Body of pancreas (tissue), 4 donors: ENCODE measurements around the gene HOXB8. TPM values are rescaled to one million over a fixed set of nuclear protein-coding genes. Genes with fewer than 3 reads are reported as not detected.

Experiments
- ATAC-seq: fragments of 150-250 bp; one replicate; pipeline ENCODE4 v1.9.1; 2016
- DNase-seq, 4 donors: peaks; one replicate each; pipeline ENCODE4 v3.0.0-alpha.2; 2019
- H3K27ac ChIP-seq, 4 donors: fragments of 200-600 bp; sonication (generic); 1 replicate in 3 of 4; 2 replicates in 1 of 4; pipeline versions ENCODE4 v1.5.1 to v1.6.1; 2016 to 2019; ENCODE audit warnings: mild to moderate bottlenecking in 1 of 4, mixed read lengths in 1 of 4, moderate library complexity in 1 of 4
- H3K27me3 ChIP-seq, 2 donors: fragments of 200-600 bp; sonication (generic); one replicate each; pipeline ENCODE4 v1.6.0; 2016; ENCODE audit warnings: mild to moderate bottlenecking in 1 of 2
- H3K36me3 ChIP-seq, 2 donors: fragments of 200-600 bp; sonication (generic); replicated peaks in 1 of 2; 2 replicates each; pipeline ENCODE4 v1.5.1; 2016; ENCODE audit warnings: low read depth in 2 of 2; ENCODE audit not compliant: insufficient read depth in 1 of 2
- H3K4me1 ChIP-seq: fragments of 200-600 bp; sonication (generic); one replicate; pipeline ENCODE4 v1.6.0; 2016
- H3K4me3 ChIP-seq, 2 donors: fragments of 200-600 bp; sonication (generic); 1 replicate in 1 of 2; 2 replicates in 1 of 2; pipeline ENCODE4 v1.5.1; 2016 to 2019
- H3K9me3 ChIP-seq, 3 donors: fragments of 200-600 bp; sonication (generic); 1 replicate in 2 of 3; 2 replicates in 1 of 3; pipeline ENCODE4 v1.5.1; 2016
- POLR2A ChIP-seq, 3 donors: fragments of 450-650 bp; IDR thresholded peaks; one replicate each; pipeline ENCODE4 v1.6.1; 2016; ENCODE audit warnings: antibody characterized with exemption in 3 of 3, mild to moderate bottlenecking in 2 of 3
- WGBS, 2 donors: methylation state at CpG; one replicate each; pipeline ENCODE4 v1.1.5; 2017; 5-methylcytosine and 5-hydroxymethylcytosine counted together
- intact Hi-C: fragments of 100-400 bp; cut with DNase I; formaldehyde crosslinking; loops from one replicate; pipeline ENCODE4 v1.15.1; 2023
- total RNA-seq, 2 donors: library from RNA; depleted of rRNA; stranded (reverse); fragments of >200 nt; gene quantifications; one replicate each; pipeline ENCODE4 v1.1.0, GENCODE V29; 2016
- TF ChIP-seq, protein P1 (sequence below), 7 experiments: fragments of 450-650 bp in 4 of 7; fragments of 200-600 bp in 3 of 7; sonication (generic) in 3 of 7; IDR thresholded peaks; one replicate each; pipeline ENCODE4 v1.5.1; 2016 to 2019; ENCODE audit warnings: antibody characterized with exemption in 7 of 7

Gene HOXB8
- total RNA-seq, 2 donors from 2014 or later, result not detected

- ATAC-seq (no peak), DNase-seq (no peak)
- Histone ChIP-seq H3K36me3 (no peaks in the 10 kb centered on the region), H3K27ac (no peak overlapping the region), H3K4me1 (peaks cover 25% of the 10 kb centered on the region), H3K27me3 (peaks cover 0 to 65% of the 10 kb centered on the region in 2 donors), H3K4me3 (no peak overlapping the region), H3K9me3 (no peaks in the 10 kb centered on the region)
- TF ChIP-seq, protein P1, sequence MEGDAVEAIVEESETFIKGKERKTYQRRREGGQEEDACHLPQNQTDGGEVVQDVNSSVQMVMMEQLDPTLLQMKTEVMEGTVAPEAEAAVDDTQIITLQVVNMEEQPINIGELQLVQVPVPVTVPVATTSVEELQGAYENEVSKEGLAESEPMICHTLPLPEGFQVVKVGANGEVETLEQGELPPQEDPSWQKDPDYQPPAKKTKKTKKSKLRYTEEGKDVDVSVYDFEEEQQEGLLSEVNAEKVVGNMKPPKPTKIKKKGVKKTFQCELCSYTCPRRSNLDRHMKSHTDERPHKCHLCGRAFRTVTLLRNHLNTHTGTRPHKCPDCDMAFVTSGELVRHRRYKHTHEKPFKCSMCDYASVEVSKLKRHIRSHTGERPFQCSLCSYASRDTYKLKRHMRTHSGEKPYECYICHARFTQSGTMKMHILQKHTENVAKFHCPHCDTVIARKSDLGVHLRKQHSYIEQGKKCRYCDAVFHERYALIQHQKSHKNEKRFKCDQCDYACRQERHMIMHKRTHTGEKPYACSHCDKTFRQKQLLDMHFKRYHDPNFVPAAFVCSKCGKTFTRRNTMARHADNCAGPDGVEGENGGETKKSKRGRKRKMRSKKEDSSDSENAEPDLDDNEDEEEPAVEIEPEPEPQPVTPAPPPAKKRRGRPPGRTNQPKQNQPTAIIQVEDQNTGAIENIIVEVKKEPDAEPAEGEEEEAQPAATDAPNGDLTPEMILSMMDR (IDR thresholded peaks at IDR 0.05), result no peak
- no peak for TF ChIP-seq POLR2A (IDR thresholded peaks at IDR 0.05)
- intact Hi-C loops, result no loop called here
- 32 to 33% methylated on average over 3 of the region's 3 CpGs for WGBS, 2 donors
Observed at GRCh38 chr17:48583708-48584222, 31.3 kb downstream of the HOXB8 start.

DNA sequence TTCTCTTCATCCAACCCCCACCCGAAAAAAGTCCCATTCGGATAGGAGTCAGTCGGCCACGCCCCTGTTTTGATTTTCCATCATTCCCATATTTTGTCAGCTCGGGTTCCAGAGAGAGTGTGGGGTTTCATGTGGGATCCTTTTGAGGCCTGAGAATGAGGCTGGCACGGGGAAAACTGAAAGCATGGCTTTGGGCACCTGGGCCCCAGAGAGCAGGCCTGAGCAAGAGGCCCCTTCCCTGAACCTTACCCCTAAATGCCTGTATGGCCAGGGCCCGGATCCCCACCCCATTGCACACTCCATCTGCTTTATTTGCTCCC, 32.4 kb downstream of the HOXB8 start:
- Histone ChIP-seq H3K4me1 (peaks cover 25% of the 10 kb centered on the region), H3K4me3 (no peak overlapping the region), H3K27ac (peak overlapping the region in 1 of 4 donors; percentile 6), H3K9me3 (no peaks in the 10 kb centered on the region), H3K27me3 (peaks cover 0 to 68% of the 10 kb centered on the region in 2 donors), H3K36me3 (no peaks in the 10 kb centered on the region)
- 19 to 23% methylated on average over 7 of the region's 7 CpGs for WGBS, 2 donors
- no peak for ATAC-seq
- TF ChIP-seq, protein P1 (IDR thresholded peaks at IDR 0.05), result no peak
- TF ChIP-seq POLR2A (IDR thresholded peaks at IDR 0.05), result no peak
- no peak for DNase-seq
- intact Hi-C loops, result no loop called here

- Histone ChIP-seq H3K4me1 (peaks cover 18% of the 10 kb centered on the region), H3K27me3 (peaks cover 0 to 62% of the 10 kb centered on the region in 2 donors), H3K27ac (peak overlapping the region in 1 of 4 donors; percentile 43), H3K4me3 (no peak overlapping the region), H3K36me3 (no peaks in the 10 kb centered on the region), H3K9me3 (no peaks in the 10 kb centered on the region)
- TF ChIP-seq, protein P1 (IDR thresholded peaks at IDR 0.05), result no peak
- no peak for TF ChIP-seq POLR2A (IDR thresholded peaks at IDR 0.05)
- DNase-seq (no peak), ATAC-seq (no peak)
- WGBS, 2 donors, result 13 to 15% methylated on average over 26 of the region's 26 CpGs
- intact Hi-C loops, result no loop called here
Observed at GRCh38 chr17:48579760-48580554, 35.1 kb downstream of the HOXB8 start.

GRCh38 chr17:48579471-48579759, 35.7 kb downstream of the HOXB8 start:
- ATAC-seq, result no peak
- DNase-seq, result no peak
- peak overlapping the region in 1 of 4 donors; percentile 43 for H3K27ac ChIP-seq
- H3K4me3 ChIP-seq, result no peak overlapping the region
- H3K27me3 ChIP-seq, result peaks cover 0 to 66% of the 10 kb centered on the region in 2 donors
- TF ChIP-seq, protein P1 (IDR thresholded peaks at IDR 0.05), result no peak
- no peak for TF ChIP-seq POLR2A (IDR thresholded peaks at IDR 0.05)
- no peaks in the 10 kb centered on the region for H3K36me3 ChIP-seq
- H3K9me3 ChIP-seq, result no peaks in the 10 kb centered on the region
- H3K4me1 ChIP-seq, result peaks cover 17% of the 10 kb centered on the region
- intact Hi-C loops, result no loop called here
- WGBS, 2 donors, result 14 to 18% methylated on average over 7 of the region's 7 CpGs
